Measurements from ENCODE around the gene BTN3A1. TPM values are rescaled to one million over a fixed set of nuclear protein-coding genes. Genes with fewer than 3 reads are reported as not detected.

Gene BTN3A1
- total and polyA plus RNA-seq, 2 of the 8 experiments (the other 6 are each of a cell fraction or from before 2014, with no cell fraction given): 4.7 to 5.6 TPM

GRCh38 chr6:26389349-26389894 is 12.7 kb upstream of the BTN3A1 start:
- Histone ChIP-seq H2BK15ac (ENCODE audit: low read length) (no peak overlapping the region), H3K79me1 (ENCODE audit: low read depth, low read length) (peaks cover 3% of the 10 kb centered on the region), H2BK20ac (ENCODE audit: low read length) (no peak overlapping the region), H3K9me3 (ENCODE audit: insufficient read depth in 2 of 2, low read depth in 1 of 2, low read length in 1 of 2) (no peaks in the 10 kb centered on the region), H4K5ac (ENCODE audit: insufficient read length, low read depth, low read length) (no peak overlapping the region), H3K23ac (ENCODE audit: insufficient read length) (no peak overlapping the region), H3K4me3 (ENCODE audit: extremely low read depth in 1 of 4, insufficient read depth in 2 of 4, low read depth in 3 of 4, low read length in 4 of 4) (no peak overlapping the region), H4K20me1 (replicated peaks in 1 of 2; ENCODE audit: control insufficient read depth in 1 of 2, insufficient read depth in 2 of 2, low read length in 2 of 2) (no peaks in the 10 kb centered on the region), H4K8ac (ENCODE audit: extremely low read depth, insufficient read depth, low read length) (no peak overlapping the region), H2BK5ac (ENCODE audit: low read depth, low read length) (0 out of 2 replicates have a peak overlapping the region, but pooled peaks have one; percentile 16), H3K14ac (ENCODE audit: insufficient read length) (no peak overlapping the region), H3K36me3 (ENCODE audit: control insufficient read depth in 2 of 4, insufficient read depth in 4 of 4, low read length in 3 of 4) (peaks cover 0 to 14% (median 12%) of the 10 kb centered on the region in 4 experiments; a peak in 7 of 8 replicates), H3K56ac (replicated peaks; ENCODE audit: insufficient read length, low read depth, low read length) (no peak overlapping the region), H2BK12ac (ENCODE audit: low read depth, low read length) (no peak overlapping the region), H2AK5ac (ENCODE audit: low read depth, low read length) (no peak overlapping the region), H3K9ac (replicated peaks in 1 of 4; ENCODE audit: extremely low read depth in 1 of 4, low read depth in 3 of 4, low read length in 3 of 4) (no peak overlapping the region), H2BK120ac (replicated peaks; ENCODE audit: low read depth, low read length) (no peak overlapping the region), H3K79me2 (ENCODE audit: control insufficient read depth in 1 of 2, insufficient read depth in 2 of 2, low read length in 2 of 2) (no peaks in the 10 kb centered on the region), H3K4ac (replicated peaks; ENCODE audit: insufficient read length, low read depth, low read length) (no peak overlapping the region), H3K4me1 (replicated peaks in 1 of 4; ENCODE audit: control insufficient read depth in 3 of 4, insufficient read depth in 4 of 4, low read length in 3 of 4) (peaks cover 0 to 5% (median 4%) of the 10 kb centered on the region in 4 experiments; a peak in 3 of 7 replicates), H3K27me3 (replicated peaks in 1 of 4; ENCODE audit: control insufficient read depth in 3 of 4, extremely low read depth in 1 of 4, insufficient read depth in 3 of 4, low read length in 3 of 4) (no peaks in the 10 kb centered on the region), H3K27ac (ENCODE audit: low read depth, low read length) (no peak overlapping the region), H4K91ac (replicated peaks; ENCODE audit: insufficient read length, low read length) (no peak overlapping the region), H3K23me2 (ENCODE audit: low read depth, low read length) (no peaks in the 10 kb centered on the region), H2AFZ (ENCODE audit: low read length) (no peak overlapping the region), H3K4me2 (ENCODE audit: insufficient read depth in 1 of 2, low read depth in 2 of 2, low read length in 2 of 2) (no peak overlapping the region), H3K18ac (ENCODE audit: extremely low read depth, low read length) (no peak overlapping the region)
- TF ChIP-seq MAFK (IDR thresholded peaks at IDR 0.05; ENCODE audit: low read depth, low read length) (peak; percentile 10; the same call in 1 of the 2 replicates), RAD21 (IDR thresholded peaks at IDR 0.05 in 1 of 2, conservative IDR thresholded peaks at IDR 0.05 in 1 of 2; ENCODE audit: low read depth in 2 of 2, low read length in 2 of 2) (peak; percentile 26 to 39; a peak in 3 of 4 replicates), NANOG (IDR thresholded peaks at IDR 0.05; ENCODE audit: insufficient read depth, low read depth, low read length, poor library complexity, severe bottlenecking) (no peak), TBP (IDR thresholded peaks at IDR 0.05; ENCODE audit: low read depth, low read length) (no peak), CTCF (IDR thresholded peaks at IDR 0.05; ENCODE audit: control extremely low read depth in 1 of 3, insufficient read depth in 1 of 3, low read depth in 1 of 3, low read length in 3 of 3) (peak in 2 of 3 experiments; percentile 1 to 17; a peak in 2 of 4 replicates)
- CTCF ChIA-PET (ENCODE audit: partially characterized antibody): interaction anchor here (1.1 to 3.6 kb wide), 2 partner anchors 19 to 62 kb away, joined by 4 to 14 read pairs; no protein-coding TSS in a partner anchor
- DNase-seq (ENCODE audit: low read depth in 1 of 2, low spot score in 2 of 2) (no peak), FAIRE-seq (no peak)
- 91% methylated on average over 4 of the region's 4 CpGs; no CpG with 5 or more reads in 1 of the 2 experiments for WGBS, 2 experiments (ENCODE audit: extremely low coverage in 1 of 2, insufficient coverage in 1 of 2, insufficient read length in 1 of 2, insufficient replicate concordance in 2 of 2, low coverage in 1 of 2, low lambda C conversion rate in 2 of 2, missing lambda C conversion rate in 1 of 2)
- POLR2A ChIA-PET (ENCODE audit: partially characterized antibody): interaction anchor here (1.0 kb wide), 1 partner anchor 15 kb away, joined by 3 read pairs; no protein-coding TSS in a partner anchor

All from H1 (cell line).